Stimulated activated effector memory CD8-positive, alpha-beta T cell treated with anti-CD3 and anti-CD28 coated beads, Interleukin-12 subunit alpha, Interleukin-12 subunit beta, amount 100 ng/mL, for 72 hours (primary cell): ENCODE results near the gene FOXA2.
"Not testable (repeated sequence)": the region's sequence is repeated elsewhere in the genome, so short reads cannot be mapped to it uniquely, and the experiment has no call there.

Source experiments
- ATAC-seq: fragments of 150-1000 bp; cut with Tn5 transposase; 2 replicates; pipeline ENCODE4 v1.10.0; 2021
- DNase-seq, 2 donors: peaks; one replicate each; pipeline ENCODE4 v3.0.0; 2021 to 2022; ENCODE audit warnings: low spot score in 2 of 2
- H3K27ac Mint-ChIP-seq: one replicate; pipeline ENCODE4 v1.8.0; 2022; ENCODE audit warnings: mild to moderate bottlenecking, mixed read lengths
- H3K36me3 Mint-ChIP-seq: one replicate; pipeline ENCODE4 v1.8.0; 2022; ENCODE audit warnings: mild to moderate bottlenecking, mixed read lengths
- H3K4me1 Mint-ChIP-seq: one replicate; pipeline ENCODE4 v1.8.0; 2022; ENCODE audit warnings: mixed read lengths
- H3K4me3 Mint-ChIP-seq: one replicate; pipeline ENCODE4 v1.8.0; 2022; ENCODE audit warnings: mild to moderate bottlenecking, mixed read lengths
- H3K9me3 Mint-ChIP-seq: one replicate; pipeline ENCODE4 v1.8.0; 2022; ENCODE audit warnings: mixed read lengths

The FOXA2 gene

DNA sequence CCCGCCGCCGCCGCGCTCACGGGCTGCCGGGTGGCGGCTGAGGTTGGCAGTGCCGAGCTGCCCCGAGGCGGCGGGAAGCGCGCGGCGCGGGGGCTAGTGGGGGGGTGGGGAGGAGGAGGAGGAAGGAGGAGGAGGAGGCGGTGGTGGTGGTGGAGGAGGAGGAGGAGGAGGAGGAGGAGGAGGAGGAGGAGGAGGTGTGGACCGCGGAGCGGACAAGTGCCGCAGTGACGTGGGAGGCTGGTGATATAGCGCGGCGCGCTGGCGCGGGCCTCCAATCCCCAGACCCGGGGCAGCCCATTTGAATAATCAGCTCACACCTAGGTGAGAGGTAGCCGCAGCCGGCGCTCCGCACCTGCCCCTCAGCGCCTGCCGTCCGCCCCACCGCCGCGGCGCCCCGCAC, at the start of gene FOXA2:
Gene FOXA2 (minus strand): TSS at position 51 of the 400 bp plus-strand sequence. CDS start 294 bp downstream, outside the sequence.
- peaks cover 6% of the 10 kb centered on the region for H3K9me3 Mint-ChIP-seq
- ATAC-seq (no peak), DNase-seq (no peak)
- no peaks in the 10 kb centered on the region for H3K4me1 Mint-ChIP-seq
- H3K4me3 Mint-ChIP-seq, result no peak within 1 kb of the TSS
- H3K36me3 Mint-ChIP-seq, result no peaks in the 10 kb centered on the region
- H3K27ac Mint-ChIP-seq, result no peak within 1 kb of the TSS

- Mint-ChIP-seq H3K4me1 (no peaks in the 10 kb centered on the region), H3K36me3 (no peaks in the 10 kb centered on the region), H3K27ac (no peak overlapping the region), H3K4me3 (no peak overlapping the region), H3K9me3 (peaks cover 7% of the 10 kb centered on the region)
- no peak for DNase-seq
- ATAC-seq, result no peak
Observed at GRCh38 chr20:22630701-22631100, 46.3 kb upstream of the FOXA2 start.

DNA sequence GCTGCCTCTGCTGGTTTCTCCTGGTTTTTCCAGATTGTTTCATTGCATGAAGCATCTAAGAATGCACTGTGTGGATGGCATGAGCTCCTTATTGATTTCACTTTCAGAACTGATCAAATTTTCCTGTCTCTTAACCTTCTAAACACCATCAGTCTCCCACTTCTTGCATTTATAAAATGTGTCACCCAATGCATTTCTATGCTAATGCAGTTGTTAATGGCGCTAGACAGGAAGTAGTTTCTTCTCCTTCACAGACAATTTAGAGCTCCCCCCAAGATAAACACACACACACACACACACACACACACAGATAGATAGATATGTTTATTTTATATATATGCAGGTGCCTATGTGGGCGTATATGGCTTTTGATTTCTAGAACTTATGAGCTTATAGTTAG, 45.6 kb upstream of the FOXA2 start:
- H3K9me3 Mint-ChIP-seq, result peaks cover 7% of the 10 kb centered on the region
- ATAC-seq (no peak), DNase-seq (no peak)
- H3K4me3 Mint-ChIP-seq, result no peak overlapping the region
- no peaks in the 10 kb centered on the region for H3K36me3 Mint-ChIP-seq
- no peak overlapping the region for H3K27ac Mint-ChIP-seq
- no peaks in the 10 kb centered on the region for H3K4me1 Mint-ChIP-seq

DNA sequence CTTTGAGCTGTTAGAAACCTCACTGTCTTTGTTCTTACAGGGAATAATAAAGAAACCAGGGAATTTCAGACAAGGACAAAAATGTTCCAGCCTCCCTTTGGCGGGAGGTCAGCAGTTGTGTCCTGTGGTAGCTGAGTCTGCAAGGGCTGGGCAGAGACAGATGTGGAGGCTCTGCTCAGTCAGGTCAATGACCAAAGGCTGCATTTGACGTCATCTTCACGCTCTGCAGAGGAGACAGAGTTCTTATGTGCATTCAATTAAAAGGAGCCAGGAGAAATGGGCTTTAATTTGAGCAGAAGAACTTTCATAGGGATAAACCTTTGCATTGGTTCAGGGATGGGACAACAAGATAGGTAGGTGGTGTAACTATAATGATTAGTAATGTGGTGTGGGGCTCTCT, 45.1 kb upstream of the FOXA2 start:
- no peaks in the 10 kb centered on the region for H3K4me1 Mint-ChIP-seq
- ATAC-seq (no peak), DNase-seq (no peak)
- H3K36me3 Mint-ChIP-seq, result no peaks in the 10 kb centered on the region
- H3K9me3 Mint-ChIP-seq, result peaks cover 7% of the 10 kb centered on the region
- no peak overlapping the region for H3K27ac Mint-ChIP-seq
- H3K4me3 Mint-ChIP-seq, result no peak overlapping the region

GRCh38 chr20:22626496-22626895, 42.1 kb upstream of the FOXA2 start:
- Mint-ChIP-seq H3K27ac (no peak overlapping the region), H3K9me3 (no peaks in the 10 kb centered on the region), H3K36me3 (no peaks in the 10 kb centered on the region), H3K4me3 (no peak overlapping the region), H3K4me1 (no peaks in the 10 kb centered on the region)
- DNase-seq (no peak), ATAC-seq (no peak)

- Mint-ChIP-seq H3K36me3 (no peaks in the 10 kb centered on the region), H3K4me3 (no peak overlapping the region), H3K4me1 (no peaks in the 10 kb centered on the region), H3K27ac (no peak overlapping the region), H3K9me3 (no peaks in the 10 kb centered on the region)
- no peak for DNase-seq
- no peak for ATAC-seq
Observed at GRCh38 chr20:22623211-22623610, 38.8 kb upstream of the FOXA2 start.

DNA sequence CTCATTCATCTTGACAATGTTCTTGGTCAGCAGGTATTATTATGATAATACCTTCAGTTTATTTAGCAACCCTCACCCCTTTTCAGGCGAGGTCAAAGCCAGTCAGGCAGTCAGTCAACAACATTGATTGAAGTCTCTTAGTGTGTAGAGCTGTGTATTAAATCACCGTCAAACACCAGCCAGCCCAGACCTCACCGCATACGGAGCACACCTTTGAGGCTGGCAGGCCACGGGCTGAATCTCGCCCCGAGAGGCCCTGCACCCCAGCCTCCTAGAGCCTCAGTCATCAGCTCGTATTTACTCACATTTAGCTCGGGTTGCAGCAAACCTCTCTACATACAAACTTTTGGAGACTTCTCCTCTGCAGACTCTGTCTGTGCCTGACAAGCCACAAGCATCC, 36.0 kb upstream of the FOXA2 start:
- H3K4me3 Mint-ChIP-seq, result no peak overlapping the region
- no peak overlapping the region for H3K27ac Mint-ChIP-seq
- no peak for DNase-seq
- no peak for ATAC-seq
- no peaks in the 10 kb centered on the region for H3K36me3 Mint-ChIP-seq
- no peaks in the 10 kb centered on the region for H3K9me3 Mint-ChIP-seq
- H3K4me1 Mint-ChIP-seq, result no peaks in the 10 kb centered on the region

- H3K27ac Mint-ChIP-seq, result no peak overlapping the region
Observed at GRCh38 chr20:22619806-22620205, 35.4 kb upstream of the FOXA2 start.

DNA sequence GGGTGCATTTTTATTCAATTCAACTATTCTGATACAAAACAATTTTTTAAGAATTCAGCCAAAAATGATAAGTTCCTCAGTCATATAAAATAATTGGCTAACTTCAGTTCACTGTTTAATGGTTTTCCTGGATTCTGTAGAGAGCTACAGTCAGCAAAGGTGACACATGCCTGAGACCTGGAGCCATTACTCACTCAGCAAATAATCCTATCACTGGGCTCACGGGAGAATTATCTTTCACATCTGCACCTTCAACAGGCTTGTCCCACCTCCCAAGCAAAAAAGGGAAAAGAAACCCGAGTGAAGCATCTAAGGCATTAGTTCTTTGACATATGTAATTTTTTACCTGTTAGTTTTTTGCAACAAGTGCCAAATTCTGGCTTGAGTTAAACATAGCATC, 34.9 kb upstream of the FOXA2 start:
- H3K4me3 Mint-ChIP-seq, result no peak overlapping the region
- H3K9me3 Mint-ChIP-seq, result peaks cover 2% of the 10 kb centered on the region
- H3K36me3 Mint-ChIP-seq, result no peaks in the 10 kb centered on the region
- no peaks in the 10 kb centered on the region for H3K4me1 Mint-ChIP-seq
- DNase-seq (no peak), ATAC-seq (no peak)
- no peak overlapping the region for H3K27ac Mint-ChIP-seq

More at GRCh38 chr20:22619806-22620205, 35.4 kb upstream of the FOXA2 start:
- Mint-ChIP-seq H3K4me3 (no peak overlapping the region), H3K36me3 (no peaks in the 10 kb centered on the region), H3K4me1 (no peaks in the 10 kb centered on the region), H3K9me3 (no peaks in the 10 kb centered on the region)
- DNase-seq, result no peak
- no peak for ATAC-seq

DNA sequence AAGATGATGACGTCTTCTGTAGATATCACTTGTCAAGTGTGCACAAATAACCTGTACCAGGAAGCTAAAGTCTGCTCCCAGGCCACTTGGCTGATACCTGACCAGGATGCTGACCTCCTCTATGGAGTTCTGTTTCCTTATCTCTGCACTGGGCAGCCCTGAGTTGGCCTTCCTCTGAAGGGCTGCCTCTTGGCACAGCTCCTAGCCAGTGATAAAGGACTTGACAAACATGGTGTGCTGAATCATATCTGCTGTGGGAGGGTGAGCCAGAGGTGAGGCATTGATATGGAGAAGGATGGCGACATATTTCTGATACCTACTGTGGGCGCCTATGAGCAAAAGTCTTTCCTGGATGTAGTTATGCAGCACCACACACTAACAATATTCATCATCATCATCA, 32.8 kb upstream of the FOXA2 start:
- Mint-ChIP-seq H3K4me1 (no peaks in the 10 kb centered on the region), H3K27ac (no peak overlapping the region), H3K4me3 (no peak overlapping the region), H3K9me3 (peaks cover 6% of the 10 kb centered on the region), H3K36me3 (no peaks in the 10 kb centered on the region)
- no peak for ATAC-seq
- no peak for DNase-seq

- DNase-seq, result no peak
- no peaks in the 10 kb centered on the region for H3K4me1 Mint-ChIP-seq
- no peaks in the 10 kb centered on the region for H3K36me3 Mint-ChIP-seq
- no peak overlapping the region for H3K4me3 Mint-ChIP-seq
- no peak overlapping the region for H3K27ac Mint-ChIP-seq
- H3K9me3 Mint-ChIP-seq, result peaks cover 6% of the 10 kb centered on the region
- no peak for ATAC-seq
Observed at GRCh38 chr20:22616551-22616950, 32.2 kb upstream of the FOXA2 start.

DNA sequence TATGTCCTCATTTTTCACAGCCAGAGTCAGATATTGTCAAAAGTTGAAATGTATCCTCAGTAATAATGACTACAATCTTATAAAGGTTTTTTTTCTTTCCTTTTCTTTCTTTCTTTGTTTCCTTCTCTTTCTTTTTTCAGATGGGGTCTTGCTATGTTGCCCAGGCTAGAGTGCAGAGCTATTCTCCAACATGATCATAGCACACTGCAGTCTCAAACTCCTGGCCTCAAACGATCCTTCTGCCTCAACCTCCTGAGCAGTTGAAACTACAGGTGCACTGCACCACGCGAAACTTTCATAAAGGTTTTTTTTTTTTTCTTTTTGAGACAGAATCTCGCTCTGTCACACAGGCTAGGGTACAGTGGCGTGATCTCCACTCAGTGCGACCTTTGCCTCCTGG, 31.1 kb upstream of the FOXA2 start:
- Mint-ChIP-seq H3K9me3 (peaks cover 11% of the 10 kb centered on the region), H3K4me1 (no peaks in the 10 kb centered on the region), H3K27ac (no peak overlapping the region), H3K4me3 (no peak overlapping the region), H3K36me3 (no peaks in the 10 kb centered on the region)
- ATAC-seq (no peak), DNase-seq (no peak)

DNA sequence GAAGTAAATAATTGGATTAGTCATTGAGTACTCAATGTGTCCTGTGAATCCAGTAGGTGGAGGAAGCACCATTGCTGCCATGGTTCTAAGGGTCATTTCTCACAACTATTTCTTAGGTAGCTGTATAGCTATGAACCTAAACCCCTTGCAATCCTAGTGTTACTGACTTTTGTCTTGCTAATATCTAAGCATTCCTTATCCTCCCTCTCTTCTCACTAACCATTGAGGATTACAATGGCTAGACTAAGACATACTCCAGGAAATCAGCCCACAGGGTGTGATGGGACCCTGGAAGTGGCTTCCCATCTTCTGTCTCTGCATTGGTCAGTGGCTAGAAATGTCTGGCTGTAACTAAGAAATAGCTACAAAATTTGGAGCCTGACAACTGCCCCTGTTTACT, 27.3 kb upstream of the FOXA2 start:
- Mint-ChIP-seq H3K4me3 (no peak overlapping the region), H3K4me1 (no peaks in the 10 kb centered on the region), H3K27ac (no peak overlapping the region), H3K36me3 (no peaks in the 10 kb centered on the region), H3K9me3 (peaks cover 14% of the 10 kb centered on the region)
- ATAC-seq (no peak), DNase-seq (no peak)

DNA sequence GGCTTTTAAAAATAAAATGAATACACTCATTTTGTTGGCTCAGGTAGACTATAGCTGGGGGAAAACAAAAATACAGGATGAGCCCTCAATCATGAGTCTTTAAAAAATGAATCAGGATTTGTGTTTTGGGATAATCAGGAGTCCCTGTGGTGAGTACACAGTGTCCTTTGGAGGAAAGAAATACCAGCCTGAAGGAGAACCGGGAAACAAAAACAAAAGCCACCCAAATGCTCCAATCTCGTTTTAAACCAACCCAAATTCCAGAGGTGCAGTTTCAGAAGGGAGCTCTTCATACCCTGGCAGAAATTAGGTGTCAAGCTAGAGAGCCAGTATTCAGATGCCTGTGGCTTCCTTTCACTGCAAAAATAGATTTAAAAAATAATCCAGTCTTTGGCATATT, 23.3 kb upstream of the FOXA2 start:
- no peak overlapping the region for H3K4me3 Mint-ChIP-seq
- no peak for DNase-seq
- ATAC-seq, result no peak
- no peak overlapping the region for H3K27ac Mint-ChIP-seq
- H3K36me3 Mint-ChIP-seq, result no peaks in the 10 kb centered on the region
- H3K4me1 Mint-ChIP-seq, result no peaks in the 10 kb centered on the region
- peaks cover 7% of the 10 kb centered on the region for H3K9me3 Mint-ChIP-seq

GRCh38 chr20:22604815-22605214, 20.4 kb upstream of the FOXA2 start:
- H3K4me3 Mint-ChIP-seq, result no peak overlapping the region
- H3K27ac Mint-ChIP-seq, result no peak overlapping the region
- ATAC-seq, result no peak
- H3K36me3 Mint-ChIP-seq, result no peaks in the 10 kb centered on the region
- no peak for DNase-seq
- peaks cover 2% of the 10 kb centered on the region for H3K9me3 Mint-ChIP-seq
- H3K4me1 Mint-ChIP-seq, result no peaks in the 10 kb centered on the region

DNA sequence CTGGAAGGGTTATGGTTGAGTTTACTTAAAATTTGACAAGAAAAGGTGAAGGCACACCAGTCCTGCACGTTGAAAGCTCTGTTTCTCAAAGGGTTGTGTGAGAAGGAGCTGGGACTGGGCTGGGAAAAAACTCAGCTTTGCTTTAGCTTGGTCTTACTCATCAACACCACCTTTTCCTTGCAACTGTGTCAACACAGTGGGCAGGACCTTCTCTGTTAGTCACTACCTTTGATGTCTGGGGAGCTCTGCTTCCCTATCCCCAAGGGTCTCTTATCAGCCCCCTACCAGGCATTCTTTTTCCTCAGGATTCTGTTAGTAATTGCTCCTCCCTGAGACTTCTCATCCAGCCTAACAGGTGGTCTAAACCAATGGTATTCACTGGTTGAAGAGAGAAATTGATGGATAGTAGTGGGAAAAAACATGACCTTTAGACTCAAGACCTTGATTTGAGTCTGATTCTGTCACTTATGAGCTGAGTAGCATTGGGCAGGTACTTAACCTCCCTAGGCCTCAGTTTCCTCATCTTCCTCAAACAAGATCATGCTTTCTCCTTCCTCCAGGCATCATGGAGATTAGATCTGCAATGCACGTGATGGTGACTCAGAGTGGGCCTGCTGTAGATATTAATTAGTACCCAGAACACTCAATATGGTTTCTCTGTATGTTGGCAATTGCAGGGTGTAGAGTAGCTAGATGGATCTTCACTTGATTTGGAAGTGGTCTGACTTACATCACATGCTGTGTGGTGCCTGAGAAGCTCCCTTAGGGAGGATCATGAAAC, 17.2 kb upstream of the FOXA2 start:
- no peak for DNase-seq
- H3K4me1 Mint-ChIP-seq, result no peaks in the 10 kb centered on the region
- no peaks in the 10 kb centered on the region for H3K9me3 Mint-ChIP-seq
- no peak overlapping the region for H3K4me3 Mint-ChIP-seq
- no peak for ATAC-seq
- H3K36me3 Mint-ChIP-seq, result no peaks in the 10 kb centered on the region
- H3K27ac Mint-ChIP-seq, result no peak overlapping the region

DNA sequence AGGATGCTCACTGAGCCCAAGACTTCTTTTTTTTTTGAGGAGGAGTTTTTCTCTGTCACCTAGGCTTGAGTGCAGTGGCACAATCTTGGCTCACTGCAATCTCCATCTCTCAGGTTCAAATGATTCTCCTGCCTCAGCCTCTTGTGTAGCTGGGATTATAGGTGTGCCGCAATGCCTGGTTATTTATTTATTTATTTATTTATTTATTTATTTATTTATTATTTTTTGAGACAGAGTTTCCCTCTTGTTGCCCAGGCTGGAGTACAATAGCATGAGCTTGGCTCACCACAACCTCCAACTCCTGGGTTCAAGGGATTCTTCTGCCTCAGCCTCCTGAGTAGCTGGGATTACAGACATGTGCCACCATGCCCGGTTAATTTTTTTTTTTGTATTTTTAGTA, 14.9 kb upstream of the FOXA2 start:
- H3K4me3 Mint-ChIP-seq, ATAC-seq, H3K27ac Mint-ChIP-seq, H3K9me3 Mint-ChIP-seq, H3K4me1 Mint-ChIP-seq, DNase-seq, H3K36me3 Mint-ChIP-seq: not testable (repeated sequence)
